Measurements from ENCODE around the gene AQR.
"Not testable (repeated sequence)": the region's sequence is repeated elsewhere in the genome, so short reads cannot be mapped to it uniquely, and the experiment has no call there.

The AQR gene

GRCh38 chr15:34969340-34970097 lies at the start of gene AQR:
Gene AQR, minus strand, starts transcription at chr15:34969742. Its CDS starts 129 bp downstream, at chr15:34969613.
- peak; percentile 83 to 92 for DNase-seq

GRCh38 chr15:35014241-35014640 lies 44.7 kb upstream of the AQR start:
- DNase-seq, result no peak

- no peak for DNase-seq
These were observed 43.8 kb upstream of the AQR start for GRCh38 chr15:35013370-35013769.

GRCh38 chr15:35007397-35007796 lies 37.9 kb upstream of the AQR start:
- DNase-seq, result no peak

- no peak for DNase-seq
These were observed 36.4 kb upstream of the AQR start for GRCh38 chr15:35005933-35006332.

GRCh38 chr15:35003928-35004327 lies 34.4 kb upstream of the AQR start:
- no peak for DNase-seq

GRCh38 chr15:35000511-35000910 lies 31.0 kb upstream of the AQR start:
- DNase-seq, result no peak

- DNase-seq, result no peak
These were observed 30.4 kb upstream of the AQR start for GRCh38 chr15:34999906-35000305.

GRCh38 chr15:34994925-34995324 lies 25.4 kb upstream of the AQR start:
- no peak for DNase-seq

- DNase-seq, result no peak
These were observed 24.3 kb upstream of the AQR start for GRCh38 chr15:34993877-34994276.

- DNase-seq, result peak in 1 of 2 experiments; percentile 5
These were observed 23.9 kb upstream of the AQR start for GRCh38 chr15:34993412-34993811.

- peak in 1 of 2 experiments; percentile 53 for DNase-seq
These were observed 18.7 kb upstream of the AQR start, which contains the start of gene ZNF770 for GRCh38 chr15:34988027-34988902. Gene ZNF770, minus strand, starts transcription at chr15:34988287. Its CDS starts 4,853 bp downstream, at chr15:34983434.

GRCh38 chr15:34987609-34988026 lies 18.1 kb upstream of the AQR start:
- DNase-seq, result no peak

- DNase-seq, result no peak
These were observed 17.4 kb upstream of the AQR start for GRCh38 chr15:34986771-34987480.

GRCh38 chr15:34986326-34986725 lies 16.8 kb upstream of the AQR start:
- no peak for DNase-seq

GRCh38 chr15:34984889-34985630 lies 15.5 kb upstream of the AQR start:
- DNase-seq, result no peak

- no peak for DNase-seq
These were observed 7.2 kb upstream of the AQR start for GRCh38 chr15:34976743-34977142.

- DNase-seq, result no peak
These were observed 6.5 kb upstream of the AQR start for GRCh38 chr15:34976073-34976472.

GRCh38 chr15:34973512-34973911 lies 4.0 kb upstream of the AQR start:
- no peak for DNase-seq

GRCh38 chr15:34970098-34970643 lies 629 bp upstream of the AQR start:
- not testable (repeated sequence) for DNase-seq

GRCh38 chr15:34964277-34964676 lies 5.3 kb downstream of the AQR start:
- DNase-seq, result no peak

GRCh38 chr15:34953851-34954250 lies 15.7 kb downstream of the AQR start:
- no peak for DNase-seq

All from SW 1271 (cell line).